Measurements from ENCODE around the gene SH3RF3. TPM values are rescaled to one million over a fixed set of nuclear protein-coding genes. Genes with fewer than 3 reads are reported as not detected.

The SH3RF3 gene
- total RNA-seq, 1 experiment from 2014 or later = not detected

- H3K27ac ChIP-seq (ENCODE audit: low read depth, low read length) = no peak overlapping the region
- DNase-seq (ENCODE audit: low read depth, low spot score) (no peak), ATAC-seq (no peak)
- BruUV-seq (replicated peaks) = no TSS peak
- ChIA-PET POLR2A (no interaction called here), RAD21 (ENCODE audit: low non-redundant PET in 1 of 2, low total read pairs in 2 of 2, uncharacterized antibody in 2 of 2, unreplicated experiment in 2 of 2) (no interaction called here), CTCF (no interaction called here)
- no peak overlapping the region for H3K4me3 ChIP-seq (replicated peaks in 1 of 2; ENCODE audit: low read depth in 1 of 2, low read length in 2 of 2)
- H3K79me2 ChIP-seq (ENCODE audit: insufficient read depth, low read length) = no peaks in the 10 kb centered on the region
- H3K27me3 ChIP-seq (ENCODE audit: insufficient read depth, low read length) = peaks cover 42% of the 10 kb centered on the region; the same call in 1 of the 2 replicates
- no peak overlapping the region for H2AFZ ChIP-seq (ENCODE audit: low read depth, low read length, poor library complexity, severe bottlenecking)
- no peaks in the 10 kb centered on the region for H3K9me3 ChIP-seq (ENCODE audit: control insufficient read depth in 1 of 2, insufficient read depth in 1 of 2, low read depth in 1 of 2, low read length in 2 of 2)
- TF ChIP-seq POLR2AphosphoS5 (IDR thresholded peaks at IDR 0.05; ENCODE audit: low read depth, low read length) (no peak), EZH2phosphoT487 (IDR thresholded peaks at IDR 0.05; ENCODE audit: borderline replicate concordance) (no peak), YY1 (IDR thresholded peaks at IDR 0.05; ENCODE audit: extremely low read depth, insufficient replicate concordance, low read depth, low read length) (no peak), RAD21 (IDR thresholded peaks at IDR 0.05; ENCODE audit: low read depth) (no peak), SP1 (IDR thresholded peaks at IDR 0.05; ENCODE audit: low read depth) (no peak), SRF (IDR thresholded peaks at IDR 0.05; ENCODE audit: low read depth) (no peak), TCF7L2 (IDR thresholded peaks at IDR 0.05; ENCODE audit: borderline replicate concordance, extremely low read depth, insufficient read depth, insufficient read length) (no peak), CEBPB (IDR thresholded peaks at IDR 0.05; ENCODE audit: low read depth) (no peak), EZH2 (IDR thresholded peaks at IDR 0.05) (no peak), REST (IDR thresholded peaks at IDR 0.05; ENCODE audit: low read depth) (no peak), POLR2A (IDR thresholded peaks at IDR 0.05; ENCODE audit: borderline replicate concordance, extremely low read depth, insufficient read depth, insufficient read length) (no peak), JUND (IDR thresholded peaks at IDR 0.05) (no peak), ZBTB33 (IDR thresholded peaks at IDR 0.05; ENCODE audit: extremely low read depth, insufficient replicate concordance, low read length) (no peak), FOSL1 (IDR thresholded peaks at IDR 0.05; ENCODE audit: low read depth) (no peak), ZNF274 (IDR thresholded peaks at IDR 0.05; ENCODE audit: low read depth, low read length) (no peak), CTCF (IDR thresholded peaks at IDR 0.05 in 2 of 3, conservative IDR thresholded peaks at IDR 0.05 in 1 of 3; ENCODE audit: borderline replicate concordance in 1 of 3, insufficient read depth in 1 of 3, low read depth in 2 of 3, low read length in 2 of 3) (no peak)
- no peaks in the 10 kb centered on the region for H3K36me3 ChIP-seq (ENCODE audit: control insufficient read depth in 1 of 2, insufficient read depth in 2 of 2, low read length in 2 of 2)
- H3K9ac ChIP-seq (ENCODE audit: low read length) = no peak overlapping the region
- H4K20me1 ChIP-seq (ENCODE audit: insufficient read depth) = no peaks in the 10 kb centered on the region
- intact Hi-C loops (cut with micrococcal nuclease) = no loop called here
- H3K9me2 ChIP-seq (ENCODE audit: insufficient read depth) = no peaks in the 10 kb centered on the region
- no peak overlapping the region for H3K4me2 ChIP-seq (ENCODE audit: low read length)
- H3K4me1 ChIP-seq (ENCODE audit: control insufficient read depth in 1 of 2, insufficient read depth in 2 of 2, low read length in 2 of 2) = no peaks in the 10 kb centered on the region
Observed at GRCh38 chr2:109231428-109231827, 102.4 kb downstream of the SH3RF3 start.

All from HCT116 (cell line).